Uterus (tissue), 2 donors: ENCODE results near the gene KCNT2.

Experiments
- POLR2A ChIP-seq, 2 donors: fragments of 450-650 bp; IDR thresholded peaks; one replicate each; pipeline ENCODE4 v1.6.1; 2016; ENCODE audit warnings: antibody characterized with exemption in 2 of 2, mild to moderate bottlenecking in 1 of 2, moderate library complexity in 1 of 2
- TF ChIP-seq, protein P1 (sequence below), 4 experiments: fragments of 200-600 bp in 2 of 4; fragments of 450-650 bp in 2 of 4; sonication (generic) in 2 of 4; IDR thresholded peaks; one replicate each; pipeline ENCODE4 v1.5.1; 2016 to 2019; ENCODE audit warnings: antibody characterized with exemption in 4 of 4, mild to moderate bottlenecking in 2 of 4, moderate library complexity in 1 of 4

DNA sequence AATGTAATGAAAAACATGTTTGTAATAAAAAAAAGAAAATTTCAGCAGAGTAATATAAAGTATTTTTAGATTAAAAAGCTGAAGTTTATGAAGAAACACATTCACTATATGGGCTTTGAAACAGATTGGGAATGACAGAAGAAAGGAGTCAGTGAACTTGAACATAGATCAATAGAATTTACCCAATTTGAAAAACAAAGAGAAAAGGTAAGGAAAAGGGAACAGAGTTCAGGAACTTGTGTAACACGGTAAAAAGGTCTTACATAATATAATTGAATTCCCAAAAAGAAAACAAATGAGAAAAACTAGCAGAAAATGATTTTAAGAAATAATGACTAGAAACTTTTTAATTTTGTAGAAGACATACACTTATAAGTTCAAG is 206.8 kb downstream of the KCNT2 start:
- TF ChIP-seq POLR2A (IDR thresholded peaks at IDR 0.05): no peak
- TF ChIP-seq, protein P1, sequence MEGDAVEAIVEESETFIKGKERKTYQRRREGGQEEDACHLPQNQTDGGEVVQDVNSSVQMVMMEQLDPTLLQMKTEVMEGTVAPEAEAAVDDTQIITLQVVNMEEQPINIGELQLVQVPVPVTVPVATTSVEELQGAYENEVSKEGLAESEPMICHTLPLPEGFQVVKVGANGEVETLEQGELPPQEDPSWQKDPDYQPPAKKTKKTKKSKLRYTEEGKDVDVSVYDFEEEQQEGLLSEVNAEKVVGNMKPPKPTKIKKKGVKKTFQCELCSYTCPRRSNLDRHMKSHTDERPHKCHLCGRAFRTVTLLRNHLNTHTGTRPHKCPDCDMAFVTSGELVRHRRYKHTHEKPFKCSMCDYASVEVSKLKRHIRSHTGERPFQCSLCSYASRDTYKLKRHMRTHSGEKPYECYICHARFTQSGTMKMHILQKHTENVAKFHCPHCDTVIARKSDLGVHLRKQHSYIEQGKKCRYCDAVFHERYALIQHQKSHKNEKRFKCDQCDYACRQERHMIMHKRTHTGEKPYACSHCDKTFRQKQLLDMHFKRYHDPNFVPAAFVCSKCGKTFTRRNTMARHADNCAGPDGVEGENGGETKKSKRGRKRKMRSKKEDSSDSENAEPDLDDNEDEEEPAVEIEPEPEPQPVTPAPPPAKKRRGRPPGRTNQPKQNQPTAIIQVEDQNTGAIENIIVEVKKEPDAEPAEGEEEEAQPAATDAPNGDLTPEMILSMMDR (IDR thresholded peaks at IDR 0.05): no peak
